HCT116 (cell line): Measurements from ENCODE around the gene MAP4K1. TPM values are rescaled to one million over a fixed set of nuclear protein-coding genes. Genes with fewer than 3 reads are reported as not detected.

Source experiments
- ATAC-seq: fragments of 200-7000 bp; cut with Tn5 transposase; 2 replicates; pipeline ENCODE4 v1.9.1; 2020; ENCODE audit warnings: mild to moderate bottlenecking, moderate library complexity
- BruUV-seq: library from RNA; stranded (reverse); fragments of 400-500 nt; replicated peaks from 2 replicates; lab custom pipeline; 2021; lab: Mats Ljungman, UMichigan
- CTCF ChIA-PET: fragments of 300-600 bp; sonication (Branson Sonifier 250); formaldehyde crosslinking; loops from one replicate; lab custom pipeline; 2021; ENCODE audit warnings: antibody characterized with exemption; lab: Charles Lee
- POLR2A ChIA-PET: fragments of 300-600, 350-600 bp; sonication (Branson Sonifier 250); formaldehyde crosslinking; loops from one replicate; lab custom pipeline; 2021; ENCODE audit warnings: antibody characterized with exemption; lab: Charles Lee
- RAD21 ChIA-PET, 2 experiments: fragments of 300-600 bp; sonication (Branson Sonifier 250); formaldehyde crosslinking; loops; one replicate each; lab custom pipeline; 2023; ENCODE audit warnings: low total read pairs in 2 of 2; ENCODE audit not compliant: uncharacterized antibody in 2 of 2, unreplicated experiment in 2 of 2, low non-redundant PET in 1 of 2; lab: Charles Lee
- DNase-seq: peaks from one replicate; pipeline ENCODE4 v3.0.0-alpha.2; 2010; ENCODE audit warnings: low read depth, low spot score
- H2AFZ ChIP-seq: fragments of 200-600 bp; shearing (Covaris generic), sonication (generic); 2 replicates; pipeline ENCODE4 v1.6.1; 2017; ENCODE audit warnings: low read depth, mixed run types, mixed read lengths, antibody characterized with exemption, low read length; ENCODE audit not compliant: poor library complexity, severe bottlenecking
- H3K27ac ChIP-seq: 2 replicates; pipeline ENCODE4 v1.5.1; 2012; ENCODE audit warnings: low read depth, low read length
- H3K27me3 ChIP-seq: fragments of 200-600 bp; sonication (generic); 2 replicates; pipeline ENCODE4 v1.6.1; 2016; ENCODE audit warnings: mixed run types, low read length, mixed read lengths; ENCODE audit not compliant: insufficient read depth
- H3K36me3 ChIP-seq, 2 experiments: fragments of 200-500 bp in 1 of 2; fragments of 200-600 bp in 1 of 2; sonication (Bioruptor generic) in 1 of 2; sonication (generic) in 1 of 2; 2 replicates each; pipeline versions ENCODE4 v1.5.1 to v1.6.1; 2014 to 2016; ENCODE audit warnings: low read length in 2 of 2, inconsistent platforms in 1 of 2, mixed read lengths in 1 of 2, mixed run types in 1 of 2; ENCODE audit not compliant: insufficient read depth in 2 of 2, control insufficient read depth in 1 of 2
- H3K4me1 ChIP-seq, 2 experiments: fragments of 200-600 bp in 1 of 2; sonication (generic) in 1 of 2; 2 replicates each; pipeline versions ENCODE4 v1.5.1 to v1.6.1; 2012 to 2017; ENCODE audit warnings: low read length in 2 of 2, inconsistent platforms in 1 of 2, mild to moderate bottlenecking in 1 of 2, mixed read lengths in 1 of 2, mixed run types in 1 of 2, moderate library complexity in 1 of 2; ENCODE audit not compliant: insufficient read depth in 2 of 2, control insufficient read depth in 1 of 2
- H3K4me2 ChIP-seq: fragments of 200-600 bp; sonication (generic); 2 replicates; pipeline ENCODE4 v1.6.1; 2017; ENCODE audit warnings: mixed run types, low read length, mixed read lengths
- H3K4me3 ChIP-seq, 2 experiments: fragments of 200-600 bp in 1 of 2; sonication (generic) in 1 of 2; replicated peaks in 1 of 2; 2 replicates each; pipeline ENCODE4 v1.5.1; 2011 to 2016; ENCODE audit warnings: low read length in 2 of 2, control low read depth in 1 of 2, low read depth in 1 of 2, mild to moderate bottlenecking in 1 of 2, mixed read lengths in 1 of 2, mixed run types in 1 of 2
- H3K79me2 ChIP-seq: fragments of 200-600 bp; sonication (generic); 2 replicates; pipeline ENCODE4 v1.6.1; 2017; ENCODE audit warnings: mild to moderate bottlenecking, mixed run types, low read length, moderate library complexity, mixed read lengths; ENCODE audit not compliant: insufficient read depth
- H3K9ac ChIP-seq: fragments of 200-600 bp; sonication (generic); 2 replicates; pipeline ENCODE4 v1.6.1; 2016; ENCODE audit warnings: low read length, mixed read lengths
- H3K9me2 ChIP-seq: fragments of 200-600 bp; sonication (generic), shearing (Covaris generic); 2 replicates; pipeline ENCODE4 v1.6.1; 2017; ENCODE audit warnings: mixed run types, mild to moderate bottlenecking, moderate library complexity; ENCODE audit not compliant: insufficient read depth
- H3K9me3 ChIP-seq, 2 experiments: fragments of 200-500 bp in 1 of 2; fragments of 200-600 bp in 1 of 2; sonication (Bioruptor generic) in 1 of 2; sonication (generic) in 1 of 2; 2 replicates each; pipeline ENCODE4 v1.6.1; 2014 to 2017; ENCODE audit warnings: low read length in 2 of 2, mixed read lengths in 2 of 2, inconsistent platforms in 1 of 2, low read depth in 1 of 2, mild to moderate bottlenecking in 1 of 2, mixed run types in 1 of 2, moderate library complexity in 1 of 2; ENCODE audit not compliant: control insufficient read depth in 1 of 2, insufficient read depth in 1 of 2
- H4K20me1 ChIP-seq: fragments of 200-600 bp; sonication (generic), shearing (Covaris generic); 2 replicates; pipeline ENCODE4 v1.6.1; 2017; ENCODE audit warnings: mixed run types, mild to moderate bottlenecking, moderate library complexity; ENCODE audit not compliant: insufficient read depth
- CBX3 ChIP-seq: IDR thresholded peaks from 2 replicates; pipeline ENCODE4 v1.6.1; 2012; ENCODE audit warnings: low read depth
- CEBPB ChIP-seq: IDR thresholded peaks from 2 replicates; pipeline ENCODE4 v1.6.1; 2012; ENCODE audit warnings: low read depth
- FOSL1 ChIP-seq: IDR thresholded peaks from 2 replicates; pipeline ENCODE4 v1.6.1; 2012; ENCODE audit warnings: low read depth
- JUND ChIP-seq: IDR thresholded peaks from 2 replicates; pipeline ENCODE4 v1.6.1; 2012
- POLR2A ChIP-seq: IDR thresholded peaks from 2 replicates; pipeline ENCODE4 v1.7.0; 2011; ENCODE audit warnings: borderline replicate concordance; ENCODE audit not compliant: insufficient read depth, insufficient read length; ENCODE audit errors: extremely low read depth
- POLR2AphosphoS5 ChIP-seq: IDR thresholded peaks from 2 replicates; pipeline ENCODE4 v1.6.1; 2011; ENCODE audit warnings: mild to moderate bottlenecking, low read depth, low read length, moderate library complexity
- RAD21 ChIP-seq: IDR thresholded peaks from 2 replicates; pipeline ENCODE4 v1.6.1; 2012; ENCODE audit warnings: low read depth, mild to moderate bottlenecking
- SIN3A ChIP-seq: IDR thresholded peaks from 2 replicates; pipeline ENCODE4 v1.6.1; 2012; ENCODE audit warnings: low read depth
- SP1 ChIP-seq: IDR thresholded peaks from 2 replicates; pipeline ENCODE4 v1.6.1; 2012; ENCODE audit warnings: low read depth
- SRF ChIP-seq: IDR thresholded peaks from 2 replicates; pipeline ENCODE4 v1.6.1; 2012; ENCODE audit warnings: low read depth
- TCF7L2 ChIP-seq: IDR thresholded peaks from 2 replicates; pipeline ENCODE4 v1.7.0; 2011; ENCODE audit warnings: borderline replicate concordance, inconsistent platforms; ENCODE audit not compliant: insufficient read depth, insufficient read length; ENCODE audit errors: extremely low read depth
- ZFX ChIP-seq: fragments of 450-650 bp; IDR thresholded peaks from 2 replicates; pipeline ENCODE4 v1.6.1; 2017
- ZNF274 ChIP-seq: fragments of 200-500 bp; sonication (Bioruptor generic); IDR thresholded peaks from 2 replicates; pipeline ENCODE4 v1.6.1; 2014; ENCODE audit warnings: mild to moderate bottlenecking, low read depth, low read length, inconsistent platforms
- intact Hi-C: fragments of 100-400 bp; cut with micrococcal nuclease; formaldehyde crosslinking; loops from 2 replicates; pipeline ENCODE4 v1.10.0; 2022
- total RNA-seq: library from RNA; stranded (reverse); gene quantifications from one replicate; pipeline ENCODE4 v1.2.1, GENCODE V29; 2021; ENCODE audit not compliant: unreplicated experiment
- TF ChIP-seq, protein P1 (sequence below): IDR thresholded peaks from 2 replicates; pipeline ENCODE4 v1.6.1; 2012; ENCODE audit warnings: low read depth
- TF ChIP-seq, protein P2 (sequence below): IDR thresholded peaks from 2 replicates; pipeline ENCODE4 v1.6.1; 2012
- TF ChIP-seq, protein P3 (sequence below), 3 experiments: fragments of 200-600 bp in 1 of 3; sonication (generic) in 1 of 3; IDR thresholded peaks in 2 of 3; conservative IDR thresholded peaks in 1 of 3; 2 replicates each; pipeline ENCODE4 v1.5.1; 2012 to 2017; ENCODE audit warnings: low read depth in 2 of 3, low read length in 2 of 3, antibody characterized with exemption in 1 of 3, borderline replicate concordance in 1 of 3, control low read depth in 1 of 3, mild to moderate bottlenecking in 1 of 3, mixed read lengths in 1 of 3, mixed run types in 1 of 3, moderate library complexity in 1 of 3; ENCODE audit not compliant: insufficient read depth in 1 of 3
- TF ChIP-seq, protein P4 (sequence below): IDR thresholded peaks from 2 replicates; pipeline ENCODE4 v1.6.1; 2012

Gene MAP4K1
- total RNA-seq, 1 experiment from 2014 or later, result 9.1 TPM

DNA sequence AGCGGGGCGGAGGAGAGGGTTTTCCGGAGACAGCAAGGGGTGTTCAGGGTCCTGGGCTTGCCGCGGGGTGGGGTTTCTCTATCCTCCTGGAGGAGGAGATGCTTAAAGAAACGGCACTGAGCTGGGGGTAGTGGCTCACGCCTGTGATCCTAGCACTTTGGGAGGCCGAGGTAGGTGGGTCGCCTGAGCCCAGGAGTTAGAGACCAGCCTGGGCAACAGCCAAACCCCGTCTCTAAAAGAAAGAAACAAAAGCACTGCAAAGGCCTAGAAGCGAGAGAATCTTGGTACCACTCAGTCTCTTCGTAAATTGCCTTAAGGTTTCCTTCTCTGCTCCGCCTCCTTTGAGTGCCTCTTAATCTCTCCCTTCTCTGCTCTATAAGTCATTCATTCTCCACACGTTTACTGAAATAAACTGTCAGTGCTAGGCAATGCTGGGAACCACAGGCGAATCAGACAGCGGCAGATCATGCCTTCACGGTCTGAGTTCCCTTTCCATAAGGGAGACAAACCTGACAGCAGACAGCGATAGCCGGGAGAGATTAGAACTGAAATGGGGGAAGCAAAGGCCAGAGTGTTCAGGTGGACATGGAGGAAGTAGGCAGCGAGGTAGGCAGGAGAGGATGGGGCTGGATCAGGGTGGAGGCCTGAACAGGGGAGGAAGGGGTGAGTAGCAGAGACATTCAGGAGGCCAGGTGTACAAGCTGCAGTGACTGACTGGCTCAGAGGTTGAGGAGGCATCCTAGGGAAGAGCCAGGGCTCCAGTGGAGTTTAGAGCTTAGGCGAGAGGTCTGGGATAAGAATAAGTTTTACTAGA, 1.8 kb upstream of the MAP4K1 start:
- Histone ChIP-seq H3K4me1 (peaks cover 7 to 24% of the 10 kb centered on the region in 2 experiments), H3K27me3 (no peaks in the 10 kb centered on the region), H2AFZ (no peak overlapping the region), H4K20me1 (no peaks in the 10 kb centered on the region), H3K9me2 (no peaks in the 10 kb centered on the region), H3K79me2 (peaks cover 41% of the 10 kb centered on the region), H3K4me2 (peak overlapping the region; percentile 100), H3K27ac (peak overlapping the region; percentile 62), H3K36me3 (peaks cover 25 to 30% of the 10 kb centered on the region in 2 experiments; a peak in 3 of 4 replicates), H3K4me3 (peak overlapping the region; percentile 98 to 99), H3K9me3 (no peaks in the 10 kb centered on the region), H3K9ac (peak overlapping the region; percentile 95)
- ChIA-PET RAD21 (interaction anchor here in 1 of 2 experiments (1.1 kb wide), 1 partner anchor 51 kb away, joined by 3 read pairs; no protein-coding TSS in a partner anchor), POLR2A (interaction anchor here (0.8 to 1.6 kb wide), 9 partner anchors 10 to 230 kb away, joined by 3 to 8 read pairs (median 4); partner anchors contain the start of genes ACTN4 and FAM98C), CTCF (interaction anchor here (1.2 to 2.3 kb wide), 4 partner anchors 14 to 216 kb away, joined by 4 to 21 read pairs (median 6); partner anchors contain the start of gene FAM98C)
- TSS peak; percentile 72 for BruUV-seq
- DNase-seq (no peak), ATAC-seq (peak; percentile 24)
- no peak for TF ChIP-seq ZFX
- no peak for TF ChIP-seq TCF7L2
- TF ChIP-seq, protein P1, sequence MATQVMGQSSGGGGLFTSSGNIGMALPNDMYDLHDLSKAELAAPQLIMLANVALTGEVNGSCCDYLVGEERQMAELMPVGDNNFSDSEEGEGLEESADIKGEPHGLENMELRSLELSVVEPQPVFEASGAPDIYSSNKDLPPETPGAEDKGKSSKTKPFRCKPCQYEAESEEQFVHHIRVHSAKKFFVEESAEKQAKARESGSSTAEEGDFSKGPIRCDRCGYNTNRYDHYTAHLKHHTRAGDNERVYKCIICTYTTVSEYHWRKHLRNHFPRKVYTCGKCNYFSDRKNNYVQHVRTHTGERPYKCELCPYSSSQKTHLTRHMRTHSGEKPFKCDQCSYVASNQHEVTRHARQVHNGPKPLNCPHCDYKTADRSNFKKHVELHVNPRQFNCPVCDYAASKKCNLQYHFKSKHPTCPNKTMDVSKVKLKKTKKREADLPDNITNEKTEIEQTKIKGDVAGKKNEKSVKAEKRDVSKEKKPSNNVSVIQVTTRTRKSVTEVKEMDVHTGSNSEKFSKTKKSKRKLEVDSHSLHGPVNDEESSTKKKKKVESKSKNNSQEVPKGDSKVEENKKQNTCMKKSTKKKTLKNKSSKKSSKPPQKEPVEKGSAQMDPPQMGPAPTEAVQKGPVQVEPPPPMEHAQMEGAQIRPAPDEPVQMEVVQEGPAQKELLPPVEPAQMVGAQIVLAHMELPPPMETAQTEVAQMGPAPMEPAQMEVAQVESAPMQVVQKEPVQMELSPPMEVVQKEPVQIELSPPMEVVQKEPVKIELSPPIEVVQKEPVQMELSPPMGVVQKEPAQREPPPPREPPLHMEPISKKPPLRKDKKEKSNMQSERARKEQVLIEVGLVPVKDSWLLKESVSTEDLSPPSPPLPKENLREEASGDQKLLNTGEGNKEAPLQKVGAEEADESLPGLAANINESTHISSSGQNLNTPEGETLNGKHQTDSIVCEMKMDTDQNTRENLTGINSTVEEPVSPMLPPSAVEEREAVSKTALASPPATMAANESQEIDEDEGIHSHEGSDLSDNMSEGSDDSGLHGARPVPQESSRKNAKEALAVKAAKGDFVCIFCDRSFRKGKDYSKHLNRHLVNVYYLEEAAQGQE, result no peak
- TF ChIP-seq, protein P2, sequence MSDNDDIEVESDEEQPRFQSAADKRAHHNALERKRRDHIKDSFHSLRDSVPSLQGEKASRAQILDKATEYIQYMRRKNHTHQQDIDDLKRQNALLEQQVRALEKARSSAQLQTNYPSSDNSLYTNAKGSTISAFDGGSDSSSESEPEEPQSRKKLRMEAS, result no peak
- TF ChIP-seq, protein P3, sequence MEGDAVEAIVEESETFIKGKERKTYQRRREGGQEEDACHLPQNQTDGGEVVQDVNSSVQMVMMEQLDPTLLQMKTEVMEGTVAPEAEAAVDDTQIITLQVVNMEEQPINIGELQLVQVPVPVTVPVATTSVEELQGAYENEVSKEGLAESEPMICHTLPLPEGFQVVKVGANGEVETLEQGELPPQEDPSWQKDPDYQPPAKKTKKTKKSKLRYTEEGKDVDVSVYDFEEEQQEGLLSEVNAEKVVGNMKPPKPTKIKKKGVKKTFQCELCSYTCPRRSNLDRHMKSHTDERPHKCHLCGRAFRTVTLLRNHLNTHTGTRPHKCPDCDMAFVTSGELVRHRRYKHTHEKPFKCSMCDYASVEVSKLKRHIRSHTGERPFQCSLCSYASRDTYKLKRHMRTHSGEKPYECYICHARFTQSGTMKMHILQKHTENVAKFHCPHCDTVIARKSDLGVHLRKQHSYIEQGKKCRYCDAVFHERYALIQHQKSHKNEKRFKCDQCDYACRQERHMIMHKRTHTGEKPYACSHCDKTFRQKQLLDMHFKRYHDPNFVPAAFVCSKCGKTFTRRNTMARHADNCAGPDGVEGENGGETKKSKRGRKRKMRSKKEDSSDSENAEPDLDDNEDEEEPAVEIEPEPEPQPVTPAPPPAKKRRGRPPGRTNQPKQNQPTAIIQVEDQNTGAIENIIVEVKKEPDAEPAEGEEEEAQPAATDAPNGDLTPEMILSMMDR (IDR thresholded peaks at IDR 0.05 in 2 of 3, conservative IDR thresholded peaks at IDR 0.05 in 1 of 3; ENCODE audit: borderline replicate concordance in 1 of 3, insufficient read depth in 1 of 3, low read depth in 2 of 3, low read length in 2 of 3), result no peak
- no peak for TF ChIP-seq JUND
- TF ChIP-seq SRF, result no peak
- TF ChIP-seq RAD21, result no peak
- TF ChIP-seq POLR2A, result no peak
- TF ChIP-seq SP1, result no peak
- TF ChIP-seq ZNF274, result no peak
- TF ChIP-seq, protein P4, sequence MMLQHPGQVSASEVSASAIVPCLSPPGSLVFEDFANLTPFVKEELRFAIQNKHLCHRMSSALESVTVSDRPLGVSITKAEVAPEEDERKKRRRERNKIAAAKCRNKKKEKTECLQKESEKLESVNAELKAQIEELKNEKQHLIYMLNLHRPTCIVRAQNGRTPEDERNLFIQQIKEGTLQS, result no peak
- TF ChIP-seq CEBPB, result no peak
- no peak for TF ChIP-seq POLR2AphosphoS5
- TF ChIP-seq FOSL1, result no peak
- no peak for TF ChIP-seq CBX3
- no peak for TF ChIP-seq SIN3A
- intact Hi-C loops, result no loop called here
